K562 (cell line): ENCODE data around the gene ANTKMT. TPM values are rescaled to one million over a fixed set of nuclear protein-coding genes. Genes with fewer than 3 reads are reported as not detected.

ENCODE experiments used
- MGA ChIP-seq: fragments of 450-650 bp; IDR thresholded peaks from 2 replicates; pipeline ENCODE4 v1.6.1; 2016; ENCODE audit warnings: mild to moderate bottlenecking, moderate library complexity
- SNRNP70 ChIP-seq: fragments of 200-400 bp; formaldehyde crosslinking; optimal IDR thresholded peaks from 2 replicates; pipeline ENCODE3; 2017; ENCODE audit warnings: low read depth, low read length
- polyA plus RNA-seq, 8 experiments: library from polyadenylated mRNA; depleted of rRNA in 4 of 8; stranded (reverse) in 5 of 8; unstranded in 3 of 8; fragments of >200 nt; fragmentation: Nextera tagmentation in 2 of 8; fragmentation: Illumina TruSeq in 1 of 8; extraction: Ambion mirVana in 2 of 8; extraction: Trizol in 1 of 8; gene quantifications; 2 replicates each; pipeline versions ENCODE4 v1.2.1 to v1.2.3, GENCODE V29; 2011 to 2014; ENCODE audit warnings: inconsistent platforms in 1 of 8, missing spikeins in 1 of 8
- total RNA-seq, 7 experiments: library from RNA; depleted of rRNA in 6 of 7; stranded (reverse); fragments of >200 nt in 6 of 7; fragmentation: Illumina TruSeq in 2 of 7; extraction: Trizol in 2 of 7; gene quantifications; 2 replicates each; pipeline versions ENCODE4 v1.2.1 to v1.2.3, GENCODE V29; 2011 to 2021; ENCODE audit warnings: low replicate concordance in 1 of 7
- TF ChIP-seq, protein P1 (sequence below), 2 experiments: fragments of 450-650 bp in 1 of 2; sonication (generic) in 1 of 2; formaldehyde crosslinking in 1 of 2; IDR thresholded peaks; 2 replicates each; pipeline versions ENCODE4 v1.7.1 to v1.9.0; 2016 to 2022; ENCODE audit warnings: inconsistent platforms in 1 of 2, mild to moderate bottlenecking in 1 of 2, missing genetic modification reagents in 1 of 2

ANTKMT gene
- total and polyA plus RNA-seq, 9 of the 15 experiments (the other 6 are each of a cell fraction or from before 2014, with no cell fraction given): 0.58 to 217 (median 19.1) TPM

DNA sequence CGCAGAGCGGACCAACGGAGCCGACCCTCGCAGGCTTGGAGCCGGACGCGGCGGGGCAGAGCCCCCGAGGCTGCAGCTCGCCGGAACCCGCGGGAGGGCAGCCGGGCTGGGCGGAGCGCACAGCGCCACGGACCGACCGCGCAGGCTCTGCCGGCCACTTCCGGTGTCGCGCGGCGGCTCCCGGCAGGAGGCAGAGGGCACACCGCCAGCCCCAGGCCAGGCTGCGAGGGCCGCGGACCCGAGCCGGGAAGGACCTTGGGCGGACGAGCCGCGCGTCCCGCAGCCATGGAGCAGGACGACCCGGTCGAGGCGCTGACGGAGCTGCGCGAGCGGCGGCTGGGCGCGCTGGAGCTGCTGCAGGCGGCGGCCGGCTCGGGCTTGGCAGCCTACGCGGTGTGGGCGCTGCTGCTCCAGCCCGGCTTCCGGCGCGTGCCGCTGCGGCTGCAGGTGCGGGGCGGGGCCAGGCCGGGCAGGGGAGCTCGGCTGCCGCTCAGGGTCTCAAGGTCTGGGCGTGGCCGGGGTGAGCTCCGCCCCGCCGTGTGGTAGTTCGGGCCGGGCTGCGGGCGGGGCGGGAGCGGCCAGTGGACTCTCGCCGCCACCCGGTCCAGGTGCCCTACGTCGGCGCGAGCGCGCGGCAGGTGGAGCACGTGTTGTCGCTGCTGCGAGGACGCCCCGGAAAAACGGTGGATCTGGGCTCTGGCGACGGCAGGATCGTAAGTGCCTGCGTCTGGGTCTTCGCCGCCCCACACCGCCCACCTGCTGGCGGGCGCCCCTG lies at the start of gene ANTKMT (continued):
- TF ChIP-seq, protein P1, sequence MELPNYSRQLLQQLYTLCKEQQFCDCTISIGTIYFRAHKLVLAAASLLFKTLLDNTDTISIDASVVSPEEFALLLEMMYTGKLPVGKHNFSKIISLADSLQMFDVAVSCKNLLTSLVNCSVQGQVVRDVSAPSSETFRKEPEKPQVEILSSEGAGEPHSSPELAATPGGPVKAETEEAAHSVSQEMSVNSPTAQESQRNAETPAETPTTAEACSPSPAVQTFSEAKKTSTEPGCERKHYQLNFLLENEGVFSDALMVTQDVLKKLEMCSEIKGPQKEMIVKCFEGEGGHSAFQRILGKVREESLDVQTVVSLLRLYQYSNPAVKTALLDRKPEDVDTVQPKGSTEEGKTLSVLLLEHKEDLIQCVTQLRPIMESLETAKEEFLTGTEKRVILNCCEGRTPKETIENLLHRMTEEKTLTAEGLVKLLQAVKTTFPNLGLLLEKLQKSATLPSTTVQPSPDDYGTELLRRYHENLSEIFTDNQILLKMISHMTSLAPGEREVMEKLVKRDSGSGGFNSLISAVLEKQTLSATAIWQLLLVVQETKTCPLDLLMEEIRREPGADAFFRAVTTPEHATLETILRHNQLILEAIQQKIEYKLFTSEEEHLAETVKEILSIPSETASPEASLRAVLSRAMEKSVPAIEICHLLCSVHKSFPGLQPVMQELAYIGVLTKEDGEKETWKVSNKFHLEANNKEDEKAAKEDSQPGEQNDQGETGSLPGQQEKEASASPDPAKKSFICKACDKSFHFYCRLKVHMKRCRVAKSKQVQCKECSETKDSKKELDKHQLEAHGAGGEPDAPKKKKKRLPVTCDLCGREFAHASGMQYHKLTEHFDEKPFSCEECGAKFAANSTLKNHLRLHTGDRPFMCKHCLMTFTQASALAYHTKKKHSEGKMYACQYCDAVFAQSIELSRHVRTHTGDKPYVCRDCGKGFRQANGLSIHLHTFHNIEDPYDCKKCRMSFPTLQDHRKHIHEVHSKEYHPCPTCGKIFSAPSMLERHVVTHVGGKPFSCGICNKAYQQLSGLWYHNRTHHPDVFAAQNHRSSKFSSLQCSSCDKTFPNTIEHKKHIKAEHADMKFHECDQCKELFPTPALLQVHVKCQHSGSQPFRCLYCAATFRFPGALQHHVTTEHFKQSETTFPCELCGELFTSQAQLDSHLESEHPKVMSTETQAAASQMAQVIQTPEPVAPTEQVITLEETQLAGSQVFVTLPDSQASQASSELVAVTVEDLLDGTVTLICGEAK (IDR thresholded peaks at IDR 0.05): peak; percentile 94
- TF ChIP-seq, protein P1 (CRISPR knock-in tag; IDR thresholded peaks at IDR 0.05): peak; percentile 13; the same call in 1 of the 2 replicates
- TF ChIP-seq SNRNP70 (no peak), MGA (peak; percentile 97)
